ENCODE data around the gene WRAP53. TPM values are rescaled to one million over a fixed set of nuclear protein-coding genes. Genes with fewer than 3 reads are reported as not detected.

Gene WRAP53
- total RNA-seq, 4 donors from 2014 or later = 1.1 to 3.3 (median 2.1) TPM

- no peak for TF ChIP-seq CTCF (IDR thresholded peaks at IDR 0.05; ENCODE audit: low read depth)
Observed at GRCh38 chr17:7714721-7715594, 26.7 kb downstream of the WRAP53 start.

GRCh38 chr17:7715936-7716886, 27.9 kb downstream of the WRAP53 start:
- no peak for TF ChIP-seq CTCF (IDR thresholded peaks at IDR 0.05; ENCODE audit: low read depth)

GRCh38 chr17:7716901-7717755, 28.9 kb downstream of the WRAP53 start, which contains the start of gene DNAH2:
TSS of gene DNAH2 (plus strand) at chr17:7717744. CDS start at chr17:7719735, 1,991 bp downstream.
- no peak for TF ChIP-seq CTCF (IDR thresholded peaks at IDR 0.05; ENCODE audit: low read depth)

GRCh38 chr17:7717756-7718350, 29.6 kb downstream of the WRAP53 start:
- no peak for TF ChIP-seq CTCF (IDR thresholded peaks at IDR 0.05; ENCODE audit: low read depth)

- no peak for TF ChIP-seq CTCF (IDR thresholded peaks at IDR 0.05; ENCODE audit: low read depth)
Observed at GRCh38 chr17:7719661-7720060, 31.4 kb downstream of the WRAP53 start.

- no peak for TF ChIP-seq CTCF (IDR thresholded peaks at IDR 0.05; ENCODE audit: low read depth)
Observed at GRCh38 chr17:7720125-7720524, 31.8 kb downstream of the WRAP53 start.

Measured in subcutaneous adipose tissue (tissue), 4 donors.